GM19099 (cell line): ENCODE data around the gene CTSS.

ENCODE experiments used
- POLR2A ChIP-seq: IDR thresholded peaks from 3 replicates; pipeline ENCODE4 v1.6.1; 2011; ENCODE audit warnings: low read depth; ENCODE audit not compliant: insufficient read length; ENCODE audit errors: extremely low read depth

Gene CTSS

DNA sequence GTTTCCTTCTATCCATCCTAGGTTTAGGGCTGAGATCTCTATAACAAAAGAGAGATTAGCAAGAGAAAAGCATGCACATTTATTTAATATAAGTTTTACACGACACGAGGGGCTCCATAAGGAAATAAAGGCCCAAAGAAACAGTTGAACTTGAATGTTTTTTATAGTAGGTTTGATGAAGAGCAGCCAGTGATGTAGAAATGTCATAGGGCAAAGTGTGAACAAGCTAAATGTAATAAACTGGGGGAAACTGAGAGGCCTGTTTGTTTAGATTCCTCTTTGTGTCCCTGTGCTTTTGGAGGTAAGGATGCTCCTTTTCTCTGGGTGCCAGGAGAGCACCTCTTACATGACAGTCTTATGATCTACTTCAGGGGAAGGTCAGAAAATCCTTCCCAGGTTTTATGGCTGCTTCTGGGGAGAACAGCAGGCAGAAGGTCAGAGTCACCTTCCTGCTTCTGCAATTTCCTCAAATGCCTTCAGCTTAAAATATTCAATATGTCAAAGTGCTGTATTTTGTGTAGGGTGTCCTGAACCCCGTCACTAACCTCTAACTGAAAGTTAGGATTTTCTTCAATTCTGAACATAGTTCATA is 35.4 kb downstream of the CTSS start:
- no peak for TF ChIP-seq POLR2A

- no peak for TF ChIP-seq POLR2A
These were observed 41.2 kb downstream of the CTSS start for GRCh38 chr1:150724336-150724735.

DNA sequence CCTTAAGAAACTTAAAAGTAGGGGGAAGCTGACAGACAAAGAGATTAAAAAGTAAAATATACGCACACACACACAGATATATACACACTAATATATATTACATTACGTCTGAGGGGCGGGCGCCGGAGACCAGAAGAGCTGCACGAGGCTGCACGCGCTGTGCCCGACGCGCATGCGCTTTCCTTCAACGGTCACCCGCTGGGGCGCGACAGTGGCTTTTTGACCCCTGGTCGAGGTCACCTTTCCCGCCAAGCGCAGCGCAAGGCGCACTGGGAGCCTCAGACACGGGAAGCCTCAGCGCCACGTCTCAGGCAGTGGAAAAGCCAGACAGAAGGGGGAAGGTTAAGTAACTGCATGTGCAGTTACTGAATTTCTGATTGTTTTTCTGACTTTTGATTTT is 44.9 kb downstream of the CTSS start, which contains the start of gene HORMAD1:
HORMAD1 (minus strand) TSS at position 193 of the 400 bp plus-strand sequence. CDS start 1,390 bp downstream, outside the sequence.
- no peak for TF ChIP-seq POLR2A

GRCh38 chr1:150720098-150720497 is 45.5 kb downstream of the CTSS start:
- TF ChIP-seq POLR2A = no peak

- no peak for TF ChIP-seq POLR2A
These were observed 47.2 kb downstream of the CTSS start for GRCh38 chr1:150718225-150718891.

DNA sequence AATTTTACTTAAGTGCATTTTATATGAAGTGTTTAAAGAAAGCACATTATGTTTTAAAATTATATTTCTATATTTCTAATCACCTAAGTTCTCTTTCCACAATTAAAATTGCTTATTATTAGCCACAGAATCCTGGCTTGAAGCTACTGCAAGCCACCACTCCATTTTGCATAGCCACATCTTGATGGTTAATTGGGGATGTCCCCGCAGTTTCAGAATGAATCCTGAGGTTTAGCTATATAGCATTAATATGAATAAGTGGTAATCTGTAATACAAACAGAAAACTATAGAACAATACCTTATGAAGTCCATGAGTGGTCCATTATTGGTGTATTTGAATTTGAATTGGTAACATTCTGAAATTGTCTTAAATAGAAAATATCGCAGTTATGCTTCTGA is 57.0 kb downstream of the CTSS start:
- no peak for TF ChIP-seq POLR2A

GRCh38 chr1:150706091-150706490 is 59.5 kb downstream of the CTSS start:
- TF ChIP-seq POLR2A = no peak

DNA sequence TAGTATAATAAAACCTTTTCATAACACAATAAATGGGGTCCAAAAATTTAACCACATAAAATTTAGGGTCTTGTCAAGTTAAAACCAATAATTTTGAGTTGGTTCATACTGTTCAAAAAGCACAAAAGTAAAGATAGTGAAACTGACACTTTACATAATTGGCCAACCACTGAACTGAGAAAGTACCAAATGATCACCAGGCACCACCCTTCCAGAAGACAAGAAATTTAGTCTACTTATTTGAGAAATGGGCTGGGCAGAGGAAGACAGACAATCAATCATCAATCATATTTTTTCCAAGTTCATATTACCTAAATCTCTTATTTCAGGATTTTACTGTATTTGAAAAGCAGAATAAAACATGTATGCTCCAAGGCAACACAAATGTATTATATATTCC is 62.2 kb downstream of the CTSS start:
- no peak for TF ChIP-seq POLR2A

DNA sequence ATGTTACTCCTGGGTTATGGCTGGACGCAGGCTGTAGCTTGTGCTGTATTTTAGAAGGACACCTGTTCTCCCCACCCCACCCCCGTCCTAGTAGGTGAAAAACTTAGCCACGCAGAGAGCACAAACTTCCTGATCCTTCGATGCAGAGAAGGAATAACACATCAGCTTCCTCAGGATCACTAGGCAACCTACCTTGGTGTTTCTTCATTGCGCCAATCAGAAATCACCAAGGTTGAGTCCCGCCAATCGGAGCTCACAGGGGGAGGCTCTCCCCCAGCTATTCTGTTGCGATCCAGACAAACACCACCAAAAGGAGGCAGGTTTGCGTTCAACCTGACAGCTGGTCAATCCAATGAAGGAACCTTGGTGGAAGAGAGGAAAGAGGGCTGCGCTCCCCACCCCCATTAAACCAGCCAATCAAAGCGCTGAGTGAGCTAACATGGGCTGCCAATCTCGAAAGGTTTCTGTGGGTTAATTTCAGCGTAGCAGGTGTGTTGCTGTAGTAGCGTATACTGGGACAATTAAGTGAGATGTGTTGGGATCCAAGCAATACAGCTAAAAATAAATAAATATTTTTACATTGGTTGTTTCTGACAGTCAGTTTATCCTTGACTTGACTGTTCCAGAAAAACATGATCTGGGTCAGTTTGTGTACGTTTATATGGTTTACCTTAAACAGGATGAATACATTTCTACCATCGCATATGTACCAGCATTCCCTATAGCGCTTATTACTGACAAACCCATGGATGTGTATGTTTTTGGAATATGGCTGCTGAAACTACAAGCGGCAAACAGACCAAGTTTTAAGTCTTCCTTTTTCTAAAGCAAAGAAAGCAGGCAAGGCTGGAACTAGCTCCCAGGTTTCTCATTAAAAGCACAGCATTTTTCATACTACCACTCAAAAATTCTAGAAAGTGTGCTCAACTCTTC is 68.3 kb downstream of the CTSS start, which contains the start of gene GOLPH3L:
GOLPH3L (minus strand) TSS at position 160 of the 933 bp plus-strand sequence. CDS start 2,316 bp downstream, outside the sequence.
- TF ChIP-seq POLR2A = peak; percentile 49

- no peak for TF ChIP-seq POLR2A
These were observed 69.0 kb downstream of the CTSS start for GRCh38 chr1:150696590-150696989.

GRCh38 chr1:150696162-150696561 is 69.4 kb downstream of the CTSS start:
- no peak for TF ChIP-seq POLR2A

DNA sequence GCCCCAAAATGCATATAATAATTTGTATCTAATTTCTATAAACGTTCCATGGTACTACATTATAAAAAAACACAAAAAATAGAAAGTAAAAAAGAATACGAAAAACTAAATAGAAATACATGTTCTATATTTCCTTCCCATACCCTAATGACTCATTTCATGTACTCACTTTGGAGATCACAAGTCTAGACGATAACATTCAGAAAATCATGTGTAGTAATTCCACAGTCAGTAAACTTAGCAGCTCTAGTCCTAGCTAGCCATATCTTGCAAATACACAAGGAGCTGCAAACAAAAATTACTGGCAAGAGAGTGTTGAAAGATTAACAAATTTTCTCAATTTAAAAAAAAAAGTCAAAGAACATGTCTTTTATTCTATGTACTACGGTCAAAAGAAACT is 70.0 kb downstream of the CTSS start:
- TF ChIP-seq POLR2A = no peak

DNA sequence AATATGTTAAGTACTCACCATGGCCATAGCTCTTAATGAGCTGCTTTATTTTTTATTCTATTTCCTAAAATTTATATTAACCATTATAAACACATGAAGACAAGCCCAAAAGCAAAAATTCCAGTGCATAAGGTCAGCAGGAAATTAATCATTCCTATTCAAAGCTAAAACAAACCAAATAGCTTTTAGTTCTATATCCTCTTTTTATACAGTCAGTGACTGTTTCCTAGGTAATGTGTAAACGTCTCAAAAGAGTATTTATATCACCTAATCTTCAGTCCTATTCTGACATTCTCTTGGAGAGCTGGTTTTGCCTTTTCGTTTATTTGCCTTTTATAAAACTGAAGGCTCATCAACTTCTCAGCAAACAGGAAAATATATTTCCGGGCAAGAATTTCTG is 72.9 kb downstream of the CTSS start:
- no peak for TF ChIP-seq POLR2A

GRCh38 chr1:150688763-150689162 is 76.8 kb downstream of the CTSS start:
- TF ChIP-seq POLR2A = no peak

GRCh38 chr1:150686275-150686674 is 79.3 kb downstream of the CTSS start:
- no peak for TF ChIP-seq POLR2A
